ENCODE measurements around the gene TCN1.
"Not testable (repeated sequence)": the region's sequence is repeated elsewhere in the genome, so short reads cannot be mapped to it uniquely, and the experiment has no call there.

TCN1 gene, protein sequence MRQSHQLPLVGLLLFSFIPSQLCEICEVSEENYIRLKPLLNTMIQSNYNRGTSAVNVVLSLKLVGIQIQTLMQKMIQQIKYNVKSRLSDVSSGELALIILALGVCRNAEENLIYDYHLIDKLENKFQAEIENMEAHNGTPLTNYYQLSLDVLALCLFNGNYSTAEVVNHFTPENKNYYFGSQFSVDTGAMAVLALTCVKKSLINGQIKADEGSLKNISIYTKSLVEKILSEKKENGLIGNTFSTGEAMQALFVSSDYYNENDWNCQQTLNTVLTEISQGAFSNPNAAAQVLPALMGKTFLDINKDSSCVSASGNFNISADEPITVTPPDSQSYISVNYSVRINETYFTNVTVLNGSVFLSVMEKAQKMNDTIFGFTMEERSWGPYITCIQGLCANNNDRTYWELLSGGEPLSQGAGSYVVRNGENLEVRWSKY

GRCh38 chr11:59866397-59866796 lies at the start of gene TCN1:
Gene TCN1 (minus strand): TSS chr11:59866487. CDS start chr11:59866470, 17 bp downstream.
- no peak for DNase-seq

- not testable (repeated sequence) for DNase-seq
Measured at GRCh38 chr11:59903569-59903968, 37.3 kb upstream of the TCN1 start.

DNA sequence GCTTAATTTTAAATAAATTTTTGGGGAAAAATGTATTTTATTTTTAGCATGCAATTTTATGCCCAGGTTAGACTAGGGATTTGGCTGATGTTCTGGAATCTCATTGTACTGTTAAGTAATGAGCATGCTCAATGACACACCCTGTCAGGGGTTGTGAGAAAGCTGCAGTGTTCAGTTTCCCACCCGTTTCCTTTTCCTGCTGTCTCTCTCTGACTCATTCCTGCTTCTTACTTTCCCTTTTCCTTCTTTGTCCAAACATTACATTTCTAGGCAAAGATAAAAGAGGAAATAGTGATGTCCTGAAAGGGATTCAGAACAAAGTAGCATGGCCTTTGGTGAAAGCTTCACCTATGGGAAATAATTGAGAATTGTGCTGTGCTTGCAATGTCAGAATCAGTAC lies 35.0 kb upstream of the TCN1 start:
- DNase-seq: no peak

DNA sequence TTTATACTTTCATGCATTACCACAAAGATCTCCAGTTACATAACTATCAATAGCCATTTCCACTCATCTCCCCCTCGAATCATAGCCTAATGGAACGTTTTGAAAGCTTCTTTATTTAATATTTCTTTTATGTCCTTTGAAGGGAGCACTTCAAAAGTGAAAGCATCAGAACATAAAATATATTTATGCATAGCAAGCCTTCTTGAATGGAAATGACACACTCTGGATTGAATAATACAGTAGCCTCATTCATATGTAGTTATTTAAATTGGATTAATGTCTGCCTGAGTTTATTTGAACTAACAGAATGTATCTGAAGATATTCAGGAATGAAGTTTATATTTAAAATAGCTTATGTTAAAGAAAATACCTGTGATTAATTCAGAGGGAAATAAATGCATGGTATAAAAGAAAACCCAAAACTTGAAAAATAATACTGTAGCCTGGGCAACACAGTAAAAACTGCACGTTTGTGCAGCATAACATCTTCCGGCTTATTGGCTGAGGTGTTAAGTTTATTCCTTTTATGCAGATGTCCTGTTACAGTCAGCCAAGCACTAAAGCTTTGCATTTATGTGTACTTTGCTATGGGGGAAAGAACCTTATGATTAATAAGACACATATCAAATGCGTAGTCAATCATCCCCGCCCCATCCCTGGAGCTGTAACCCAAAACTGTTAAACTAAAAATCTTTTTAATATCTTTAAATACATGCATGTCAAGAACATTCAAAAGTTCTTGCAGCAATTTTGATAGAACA lies 34.3 kb upstream of the TCN1 start:
- no peak for DNase-seq

- DNase-seq: no peak
Measured at GRCh38 chr11:59899532-59899931, 33.2 kb upstream of the TCN1 start.

DNA sequence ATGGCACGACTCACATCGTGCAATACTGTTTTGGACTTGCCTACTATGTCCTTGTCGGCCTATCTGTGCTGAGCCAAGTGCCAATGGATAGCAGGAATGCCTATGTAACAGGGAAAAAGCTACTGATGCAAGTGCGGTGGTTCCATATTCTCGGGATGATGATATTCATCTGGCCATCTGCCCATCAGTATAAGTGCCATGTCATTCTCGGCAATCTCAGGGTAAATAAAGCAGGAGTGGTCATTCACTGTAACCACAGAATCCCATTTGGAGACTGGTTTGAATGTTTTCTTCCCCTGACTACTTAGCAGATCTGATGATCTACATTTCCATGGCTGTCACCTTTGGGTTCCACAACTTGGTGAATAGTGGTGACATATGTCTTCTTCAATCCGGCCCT lies 32.4 kb upstream of the TCN1 start:
- no peak for DNase-seq

- DNase-seq: no peak
Measured at GRCh38 chr11:59898046-59898445, 31.8 kb upstream of the TCN1 start.

DNA sequence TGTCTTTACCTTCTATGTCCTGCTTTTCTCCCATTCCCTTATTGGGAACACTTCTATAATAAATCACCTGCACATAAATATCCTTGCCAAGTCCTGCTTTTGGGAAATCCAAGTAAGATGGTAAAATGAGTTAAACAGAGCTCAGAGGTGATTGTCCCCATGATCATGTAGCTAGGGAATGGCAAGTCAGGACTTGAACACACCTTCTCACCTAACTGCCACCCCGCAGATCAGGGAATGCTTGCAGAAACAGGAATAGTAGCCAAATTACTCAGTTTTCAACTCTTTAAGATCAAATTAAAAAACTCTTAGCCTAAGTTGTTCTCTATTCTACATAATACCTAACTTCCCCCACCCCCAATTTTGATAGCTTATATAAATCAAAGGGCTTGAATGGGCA lies 28.3 kb upstream of the TCN1 start:
- DNase-seq: no peak

GRCh38 chr11:59891781-59892181 lies 25.5 kb upstream of the TCN1 start:
- DNase-seq: no peak

DNA sequence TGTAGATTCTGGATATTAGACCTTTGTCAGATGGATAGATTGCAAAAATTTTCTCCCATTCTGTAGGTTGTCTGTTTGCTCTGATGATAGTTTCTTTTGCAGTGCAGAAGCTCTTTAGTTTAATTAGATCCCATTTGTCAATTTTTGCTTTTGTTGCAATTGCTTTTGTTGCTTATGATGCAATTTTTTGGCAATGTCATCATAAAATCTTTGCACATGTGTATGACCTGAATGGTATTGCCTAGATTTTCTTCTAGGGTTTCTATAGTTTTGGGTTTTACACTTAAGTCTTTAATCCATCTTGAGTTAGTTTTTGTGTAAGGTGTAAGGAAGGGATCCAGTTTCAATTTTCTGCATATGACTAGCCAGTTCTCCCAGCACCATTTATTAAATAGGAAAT lies 20.9 kb upstream of the TCN1 start:
- not testable (repeated sequence) for DNase-seq

GRCh38 chr11:59883597-59883996 lies 17.3 kb upstream of the TCN1 start:
- no peak for DNase-seq

DNA sequence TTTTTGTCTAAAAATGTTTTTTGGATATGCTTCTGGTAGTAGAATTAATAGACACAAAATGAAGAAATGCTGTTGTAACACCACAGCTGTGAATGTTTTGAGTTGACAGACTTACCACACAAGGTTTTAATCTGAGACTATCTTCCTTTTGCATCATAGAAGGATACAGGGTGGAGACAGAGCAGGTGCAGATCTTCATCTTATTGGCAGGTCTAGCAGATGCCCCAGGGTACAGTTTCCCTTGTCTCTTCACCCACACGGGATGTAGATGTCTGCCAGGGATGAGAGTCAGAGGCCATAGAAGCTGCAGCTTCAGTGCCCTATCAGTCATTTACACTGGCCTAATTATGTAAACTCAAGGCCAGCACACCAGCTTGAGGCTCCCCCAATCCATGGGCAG lies 13.3 kb upstream of the TCN1 start:
- DNase-seq: no peak

- no peak for DNase-seq
Measured at GRCh38 chr11:59878575-59878974, 12.3 kb upstream of the TCN1 start, which contains the start of gene OOSP3. Gene OOSP3 (plus strand): TSS chr11:59878782. CDS start chr11:59878809, 27 bp downstream.

GRCh38 chr11:59877784-59878183 lies 11.5 kb upstream of the TCN1 start:
- no peak for DNase-seq

- DNase-seq: no peak
Measured at GRCh38 chr11:59877325-59877724, 11.0 kb upstream of the TCN1 start.

GRCh38 chr11:59875856-59876519 lies 9.7 kb upstream of the TCN1 start:
- no peak for DNase-seq

DNA sequence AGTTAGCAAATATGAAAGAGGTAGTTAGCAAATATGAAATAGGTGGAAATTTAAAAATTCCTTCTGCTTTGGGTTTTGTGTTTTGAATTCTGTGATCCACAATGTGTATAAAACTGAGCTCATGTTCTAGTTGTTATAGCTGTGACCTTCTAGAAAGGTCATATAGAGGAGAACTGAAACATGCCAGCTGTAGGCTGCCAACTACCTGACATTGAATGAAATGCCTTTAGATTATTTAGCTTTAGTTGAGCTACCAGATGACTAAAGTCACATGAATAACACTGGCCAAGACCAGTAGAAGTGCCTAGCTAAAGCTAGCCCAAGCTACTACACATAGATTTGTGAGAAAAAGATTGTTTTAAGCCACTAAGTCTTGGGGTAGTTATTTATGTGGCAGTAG lies 5.8 kb upstream of the TCN1 start:
- DNase-seq: no peak

DNA sequence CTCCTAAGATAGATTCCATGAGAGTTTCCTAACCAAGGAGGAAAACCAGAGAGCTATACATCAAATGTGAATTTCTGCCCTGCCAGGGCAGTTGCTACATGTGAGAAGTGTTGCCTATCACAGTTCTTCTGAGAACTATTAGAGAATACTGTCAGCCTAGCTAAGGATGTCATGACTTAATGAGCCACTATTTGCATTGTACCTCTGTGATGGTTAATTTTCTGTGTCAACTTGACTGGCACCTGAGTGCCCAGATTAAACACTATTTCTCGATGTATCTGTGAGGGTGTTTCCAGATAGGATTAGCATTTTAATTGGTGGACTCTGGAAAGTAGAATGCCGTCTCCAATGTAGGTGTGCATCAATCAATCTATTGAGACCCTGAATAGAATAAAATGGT lies 1.7 kb upstream of the TCN1 start:
- DNase-seq: no peak

GRCh38 chr11:59866836-59867235 lies 549 bp upstream of the TCN1 start:
- DNase-seq: no peak

- DNase-seq: no peak
Measured at GRCh38 chr11:59865031-59865430, 1.3 kb downstream of the TCN1 start.

GRCh38 chr11:59862252-59862651 lies 4.0 kb downstream of the TCN1 start:
- DNase-seq: no peak

DNA sequence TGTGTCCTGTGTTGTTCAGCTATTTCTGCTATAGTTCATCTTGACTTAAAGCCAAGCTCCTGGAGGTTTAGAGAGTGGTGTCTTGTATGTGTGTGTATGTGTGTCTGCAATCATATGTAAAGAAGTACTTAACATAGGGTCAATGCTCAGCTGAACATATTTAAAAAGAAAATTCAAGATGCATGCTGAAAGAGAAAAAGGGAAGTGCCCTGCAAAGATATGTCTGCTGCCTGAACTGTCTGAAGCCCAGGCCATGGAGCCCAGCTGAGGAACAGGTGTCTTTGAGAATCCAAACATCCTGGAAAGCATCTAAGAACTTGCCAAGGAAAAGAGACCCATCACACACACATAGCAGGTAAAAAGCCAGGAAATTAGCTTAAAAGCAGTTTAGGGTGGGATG lies 6.6 kb downstream of the TCN1 start:
- no peak for DNase-seq
